GM21576 (cell line): ENCODE results near the gene RBM20.
"Not testable (repeated sequence)": the region's sequence is repeated elsewhere in the genome, so short reads cannot be mapped to it uniquely, and the experiment has no call there.

Source experiments
- ATAC-seq: cut with Tn5 transposase; IDR thresholded peaks from one replicate; pipeline ENCODE4 v1.9.1; 2021; ENCODE audit warnings: mild to moderate bottlenecking, moderate library complexity; ENCODE audit not compliant: unreplicated experiment

The RBM20 gene

GRCh38 chr10:110643653-110644597 lies at the start of gene RBM20:
Gene RBM20 (plus strand): TSS chr10:110644336. CDS start chr10:110644455, 119 bp downstream.
- ATAC-seq: no peak

DNA sequence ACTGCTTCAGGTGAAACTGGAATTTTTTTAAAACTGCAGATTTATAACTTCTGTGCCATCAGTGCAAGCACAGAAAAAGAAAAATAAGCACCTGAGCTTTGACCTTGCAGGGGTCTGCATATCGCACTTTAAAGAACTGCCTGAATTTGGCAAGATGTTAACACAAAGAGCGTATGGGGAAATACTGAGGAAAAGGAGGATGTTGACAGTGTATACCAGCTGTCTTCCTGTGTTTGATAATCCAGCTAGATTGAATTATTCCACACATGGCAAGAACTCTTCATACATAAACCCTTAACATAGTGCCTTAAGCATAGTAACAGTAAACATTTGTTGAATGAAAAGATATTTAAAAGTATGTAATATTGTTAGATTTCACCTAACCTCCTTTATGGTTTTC lies 46.7 kb upstream of the RBM20 start:
- no peak for ATAC-seq

- ATAC-seq: no peak
These were observed 43.5 kb upstream of the RBM20 start for GRCh38 chr10:110600487-110601101.

DNA sequence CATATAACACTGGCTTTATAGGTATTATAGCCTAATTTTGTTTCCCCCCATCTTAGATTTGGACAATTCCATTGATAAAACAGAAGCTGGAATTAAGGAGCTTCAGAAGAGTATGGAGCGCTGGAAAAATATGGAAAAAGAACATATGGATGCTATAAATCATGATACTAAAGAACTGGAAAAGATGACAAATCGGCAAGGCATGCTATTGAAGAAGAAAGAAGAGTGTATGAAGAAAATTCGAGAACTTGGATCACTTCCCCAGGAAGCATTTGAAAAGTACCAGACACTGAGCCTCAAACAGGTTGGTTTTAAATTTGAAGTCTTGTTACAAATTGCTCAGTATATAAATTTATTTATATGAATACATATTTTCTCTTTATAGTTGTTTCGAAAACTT lies 42.6 kb upstream of the RBM20 start:
- ATAC-seq: no peak

DNA sequence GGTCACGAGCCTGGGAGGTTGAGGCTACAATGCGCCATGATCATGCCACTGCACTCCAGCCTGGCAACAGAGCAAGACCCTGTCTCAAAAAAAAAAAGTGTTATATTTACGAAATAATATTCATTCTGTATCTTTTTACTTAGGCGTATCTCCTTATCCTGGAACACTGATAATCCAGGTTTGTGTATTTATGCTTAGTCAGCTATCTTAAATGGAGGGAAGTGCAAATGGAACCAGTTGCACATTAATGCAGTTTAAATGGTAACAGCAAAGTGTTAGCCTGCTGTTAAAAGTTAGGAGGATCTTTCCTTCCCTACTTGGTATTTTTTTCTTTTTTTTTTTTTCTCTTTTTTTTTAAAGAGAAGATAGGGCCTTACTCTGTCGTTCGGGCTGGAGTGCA lies 36.0 kb upstream of the RBM20 start:
- no peak for ATAC-seq

DNA sequence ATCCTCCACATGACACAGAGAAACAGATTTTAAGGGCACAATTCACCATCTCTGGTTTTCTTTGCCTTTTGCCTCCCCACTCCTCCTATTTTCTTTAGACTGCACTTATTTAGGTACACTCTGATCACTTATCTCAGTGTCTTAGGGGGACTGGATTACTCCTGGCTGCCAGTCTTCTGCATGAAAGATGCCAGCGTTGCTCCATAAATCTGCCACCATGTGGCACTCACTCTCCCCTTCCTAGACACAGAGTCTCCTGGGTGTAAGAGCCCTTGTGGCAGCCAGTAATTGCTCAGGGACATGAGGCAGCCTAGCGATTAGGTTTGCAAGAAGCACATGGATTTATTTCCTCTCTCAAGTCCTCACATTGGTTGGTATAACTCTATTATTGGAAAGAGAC lies 34.5 kb upstream of the RBM20 start:
- no peak for ATAC-seq

DNA sequence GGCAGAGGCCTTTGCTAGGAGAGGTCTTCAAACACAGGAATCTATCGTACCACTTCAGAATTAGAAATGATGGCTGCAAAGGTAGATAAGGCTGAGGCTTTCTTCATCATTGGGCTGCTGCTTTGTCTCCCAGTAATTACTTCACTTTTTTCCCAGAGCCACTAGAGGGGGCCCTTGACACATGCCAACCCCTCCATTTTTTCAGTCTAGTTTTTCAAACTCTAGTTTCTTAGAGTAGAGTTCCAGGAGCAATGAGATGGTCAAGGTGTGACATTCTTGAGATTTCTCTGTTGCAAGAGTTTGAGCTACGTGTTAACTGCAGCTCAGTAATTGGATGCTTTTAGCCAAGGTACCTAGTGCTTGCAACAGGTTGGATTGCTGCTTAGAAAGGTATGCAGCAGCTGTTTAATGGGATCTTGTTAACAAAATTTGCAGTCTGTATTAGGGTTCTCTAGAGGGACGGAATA lies 33.8 kb upstream of the RBM20 start:
- ATAC-seq: no peak

DNA sequence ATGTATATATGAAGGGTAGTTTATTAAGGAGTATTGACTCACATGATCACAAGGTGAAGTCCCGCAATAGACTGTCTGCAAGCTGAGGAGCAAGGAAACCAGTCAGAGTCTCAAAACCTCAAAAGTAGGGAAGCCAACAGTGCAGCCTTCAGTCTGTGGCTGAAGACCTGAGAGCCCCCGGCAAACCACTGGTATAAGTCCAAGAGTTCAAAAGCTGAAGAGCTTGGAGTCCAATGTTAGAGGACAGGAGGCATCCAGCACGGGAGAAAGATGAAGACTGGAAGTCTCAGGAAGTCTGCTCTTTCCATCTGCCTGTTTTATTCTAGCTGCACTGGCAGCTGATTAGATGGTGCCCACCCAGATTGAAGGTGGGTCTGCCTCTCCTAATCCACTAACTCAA lies 33.4 kb upstream of the RBM20 start:
- not testable (repeated sequence) for ATAC-seq

DNA sequence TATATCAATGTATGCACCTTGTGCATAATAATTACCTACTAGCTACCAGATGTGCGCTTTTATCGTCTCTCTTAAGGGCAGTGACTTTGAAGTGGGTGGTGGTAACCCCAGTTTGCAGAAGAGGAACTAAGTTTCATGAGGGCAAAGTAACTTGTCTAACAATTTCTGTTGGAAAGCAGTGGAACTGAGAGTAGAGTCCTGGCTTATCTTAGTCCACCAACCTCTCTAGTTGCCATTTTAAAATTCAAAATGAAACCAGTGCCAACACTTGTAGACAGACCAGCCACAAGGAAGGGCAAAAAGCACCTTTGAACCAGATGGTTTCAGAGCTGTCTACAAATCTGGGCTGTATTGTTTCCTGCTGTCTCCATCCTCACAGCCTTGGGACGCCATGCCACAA lies 32.0 kb upstream of the RBM20 start:
- peak; percentile 33 for ATAC-seq

GRCh38 chr10:110612629-110613028 lies 31.5 kb upstream of the RBM20 start:
- no peak for ATAC-seq

GRCh38 chr10:110613341-110613995 lies 30.7 kb upstream of the RBM20 start:
- ATAC-seq: no peak

GRCh38 chr10:110613996-110614495 lies 30.1 kb upstream of the RBM20 start:
- peak; percentile 42 for ATAC-seq

- ATAC-seq: no peak
These were observed 28.9 kb upstream of the RBM20 start for GRCh38 chr10:110615057-110615747.

GRCh38 chr10:110616493-110617033 lies 27.6 kb upstream of the RBM20 start:
- no peak for ATAC-seq

DNA sequence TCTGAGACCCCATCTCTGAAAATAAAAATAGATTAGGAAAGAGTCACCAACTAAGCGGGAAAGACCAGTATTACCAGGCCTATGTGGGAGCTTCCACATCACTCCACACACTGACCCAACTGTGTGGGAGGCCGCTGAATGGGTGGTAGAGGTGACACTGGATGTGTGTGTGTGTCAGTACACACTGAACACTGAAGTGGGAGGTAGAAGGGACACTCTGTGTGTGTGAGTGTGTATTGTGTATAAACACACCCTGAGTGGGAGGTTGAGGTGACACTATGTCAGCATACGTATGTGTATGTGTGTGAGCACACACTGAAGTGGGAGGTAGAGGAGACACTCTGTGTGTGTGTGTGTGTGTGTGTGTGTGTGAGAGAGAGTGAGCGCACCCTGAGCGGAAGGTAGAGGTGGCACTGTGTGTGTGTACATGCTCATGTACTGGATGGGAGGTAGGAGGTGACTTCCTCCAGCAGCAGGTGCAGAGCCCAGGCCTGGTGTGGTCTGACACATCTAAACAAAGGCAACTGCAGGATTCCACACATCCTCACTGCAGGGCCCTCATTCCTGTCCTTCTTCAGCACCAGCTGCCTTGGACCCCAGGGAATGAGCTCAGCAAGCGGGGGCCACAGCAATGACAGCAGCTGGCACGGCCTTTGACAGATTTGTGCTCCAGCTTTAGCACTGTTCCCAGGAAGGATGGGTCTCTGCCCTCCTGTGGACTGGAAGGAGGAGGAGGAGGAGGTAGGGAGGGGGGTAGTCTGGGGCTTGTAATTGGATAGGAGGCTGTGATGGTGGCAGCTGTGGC lies 26.5 kb upstream of the RBM20 start:
- ATAC-seq: no peak

GRCh38 chr10:110618230-110618610 lies 25.9 kb upstream of the RBM20 start:
- no peak for ATAC-seq

DNA sequence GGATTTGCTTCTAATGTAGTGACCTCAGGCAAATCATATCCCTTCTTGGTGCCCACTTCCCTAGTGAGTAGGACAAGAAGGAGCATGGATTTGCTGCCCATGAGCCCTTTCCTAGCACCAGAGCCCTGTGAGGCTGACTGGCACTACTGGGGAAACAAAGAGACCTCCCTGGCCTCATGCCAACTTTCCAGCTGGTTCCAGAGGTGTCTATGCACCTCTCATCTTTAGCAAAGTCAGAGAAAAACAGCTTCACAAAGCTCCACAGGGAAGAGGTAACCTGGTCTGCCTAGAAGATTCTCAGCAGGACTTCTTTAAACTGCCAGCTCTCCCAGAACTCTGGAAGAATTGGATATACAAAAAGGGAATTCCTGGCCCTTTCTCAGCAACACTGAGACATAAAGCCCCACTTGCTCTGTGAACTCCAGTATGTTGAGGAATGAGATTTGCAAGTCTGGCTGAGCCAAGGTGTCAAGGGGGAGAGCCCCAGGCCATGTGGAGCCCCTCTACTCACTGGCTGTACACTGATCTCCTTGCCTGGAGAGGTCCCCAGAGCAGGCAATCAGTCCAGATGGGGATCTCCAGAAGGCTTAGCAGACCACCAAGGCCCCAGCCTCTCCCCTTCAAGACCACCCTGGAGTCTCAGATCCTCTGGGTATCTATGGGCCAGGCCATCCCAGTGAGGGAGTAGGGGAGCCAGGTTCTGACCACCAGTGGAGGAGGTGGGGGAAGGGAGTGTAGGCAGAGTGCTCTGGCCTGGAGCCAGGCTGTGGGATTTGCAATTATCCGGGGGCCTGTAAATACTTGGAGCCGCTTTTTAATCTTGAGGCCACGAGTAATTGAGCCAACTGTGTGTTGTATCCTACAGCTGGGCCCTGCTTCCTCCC lies 24.4 kb upstream of the RBM20 start:
- ATAC-seq: no peak

DNA sequence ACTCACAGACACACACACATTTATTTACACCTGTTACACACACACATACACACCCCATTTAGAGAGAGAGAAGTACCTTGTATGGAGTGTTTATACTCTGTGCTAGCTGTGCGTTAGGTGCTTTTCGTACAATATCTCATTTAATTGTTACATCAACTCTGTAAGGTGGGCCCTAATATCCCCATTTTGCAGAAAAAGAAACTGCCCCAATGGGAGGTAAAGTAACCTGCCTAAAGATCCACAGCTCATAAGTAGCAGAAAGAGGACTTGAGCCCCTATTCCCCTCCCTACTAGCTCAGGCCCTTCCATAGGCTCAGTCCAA lies 23.8 kb upstream of the RBM20 start:
- no peak for ATAC-seq

DNA sequence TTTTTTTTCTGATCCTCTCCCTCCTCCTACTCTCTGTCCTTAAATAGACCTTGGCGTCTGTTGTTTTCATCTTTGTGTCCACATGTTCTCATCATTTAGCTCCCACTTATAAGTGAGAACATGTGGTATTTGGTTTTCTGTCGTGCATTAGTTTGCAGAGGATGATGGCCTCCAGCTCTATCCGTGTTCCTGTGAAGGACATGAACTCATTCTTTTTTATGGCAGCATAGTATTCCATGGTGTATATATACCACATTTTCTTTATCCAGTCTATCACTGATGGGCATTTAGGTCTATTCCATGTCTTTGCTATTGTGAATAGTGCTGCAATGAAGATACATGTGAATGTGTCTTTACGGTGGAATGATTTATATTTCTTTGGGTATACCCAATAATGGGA lies 20.8 kb upstream of the RBM20 start:
- ATAC-seq: not testable (repeated sequence)
